Gastroesophageal sphincter (tissue), 3 donors: Measurements from ENCODE around the gene IL4R.

Experiments used
- POLR2A ChIP-seq, 2 donors: fragments of 450-650 bp; IDR thresholded peaks; one replicate each; pipeline ENCODE4 v1.6.1; 2017; ENCODE audit warnings: antibody characterized with exemption in 2 of 2, mild to moderate bottlenecking in 2 of 2, moderate library complexity in 1 of 2
- POLR2AphosphoS5 ChIP-seq: sonication (generic); formaldehyde crosslinking; IDR thresholded peaks from one replicate; pipeline ENCODE4 v1.6.1; 2017; ENCODE audit warnings: antibody characterized with exemption
- TF ChIP-seq, protein P1 (sequence below), 4 experiments: fragments of 200-600 bp in 2 of 4; fragments of 450-650 bp in 2 of 4; sonication (generic) in 1 of 4; IDR thresholded peaks; one replicate each; pipeline ENCODE4 v1.5.1; 2017 to 2019; ENCODE audit warnings: antibody characterized with exemption in 4 of 4, mild to moderate bottlenecking in 2 of 4, moderate library complexity in 2 of 4

DNA sequence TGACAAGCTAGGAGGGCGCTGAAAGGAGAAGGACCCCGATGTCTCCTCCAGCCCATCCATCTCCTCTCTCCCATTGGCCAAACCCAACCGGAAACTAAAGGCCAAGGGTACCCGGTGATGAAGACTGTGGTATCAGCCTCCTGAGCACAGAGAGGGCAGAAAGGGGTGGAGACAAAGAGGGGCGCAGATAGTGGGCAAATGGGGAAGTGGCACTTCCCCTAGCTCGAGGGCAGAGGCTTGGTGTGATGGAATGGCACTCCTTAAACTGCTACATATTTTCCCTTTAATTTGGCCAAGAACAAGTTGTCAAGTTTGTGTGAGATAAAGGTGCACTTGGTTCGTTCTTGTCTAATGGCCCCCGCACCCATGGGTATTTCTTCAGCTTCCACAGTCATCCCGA, 27.8 kb downstream of the IL4R start:
- TF ChIP-seq, protein P1, sequence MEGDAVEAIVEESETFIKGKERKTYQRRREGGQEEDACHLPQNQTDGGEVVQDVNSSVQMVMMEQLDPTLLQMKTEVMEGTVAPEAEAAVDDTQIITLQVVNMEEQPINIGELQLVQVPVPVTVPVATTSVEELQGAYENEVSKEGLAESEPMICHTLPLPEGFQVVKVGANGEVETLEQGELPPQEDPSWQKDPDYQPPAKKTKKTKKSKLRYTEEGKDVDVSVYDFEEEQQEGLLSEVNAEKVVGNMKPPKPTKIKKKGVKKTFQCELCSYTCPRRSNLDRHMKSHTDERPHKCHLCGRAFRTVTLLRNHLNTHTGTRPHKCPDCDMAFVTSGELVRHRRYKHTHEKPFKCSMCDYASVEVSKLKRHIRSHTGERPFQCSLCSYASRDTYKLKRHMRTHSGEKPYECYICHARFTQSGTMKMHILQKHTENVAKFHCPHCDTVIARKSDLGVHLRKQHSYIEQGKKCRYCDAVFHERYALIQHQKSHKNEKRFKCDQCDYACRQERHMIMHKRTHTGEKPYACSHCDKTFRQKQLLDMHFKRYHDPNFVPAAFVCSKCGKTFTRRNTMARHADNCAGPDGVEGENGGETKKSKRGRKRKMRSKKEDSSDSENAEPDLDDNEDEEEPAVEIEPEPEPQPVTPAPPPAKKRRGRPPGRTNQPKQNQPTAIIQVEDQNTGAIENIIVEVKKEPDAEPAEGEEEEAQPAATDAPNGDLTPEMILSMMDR (IDR thresholded peaks at IDR 0.05): no peak
- TF ChIP-seq POLR2AphosphoS5: no peak
- TF ChIP-seq POLR2A (IDR thresholded peaks at IDR 0.05): no peak
